Pancreas (tissue), 10 donors: Measurements from ENCODE around the gene FAM163B. TPM values are rescaled to one million over a fixed set of nuclear protein-coding genes. Genes with fewer than 3 reads are reported as not detected.
"Not testable (repeated sequence)": the region's sequence is repeated elsewhere in the genome, so short reads cannot be mapped to it uniquely, and the experiment has no call there.

Source experiments
- ATAC-seq, 4 donors: fragments of 200-7000 bp; cut with Tn5 transposase; one replicate each; pipeline versions ENCODE4 v1.8.0 to v1.9.1; 2020; ENCODE audit warnings: mild to moderate bottlenecking in 4 of 4, moderate library complexity in 4 of 4
- DNase-seq, 6 donors: peaks; one replicate each; pipeline ENCODE4 v3.0.0-alpha.2; 2020
- FAIRE-seq: peaks from 2 replicates; lab custom pipeline; 2012; peaks lifted over from hg19 to GRCh38; lab: Jason Lieb, UNC
- H3K27ac ChIP-seq, 4 donors: fragments of 200-600 bp; sonication (generic); 1 replicate in 3 of 4; 2 replicates in 1 of 4; pipeline versions ENCODE4 v1.5.0 to v1.8.0; 2020
- H3K27me3 ChIP-seq, 4 donors: fragments of 200-600 bp; one replicate each; pipeline ENCODE4 v1.8.0; 2021
- H3K36me3 ChIP-seq, 3 donors: fragments of 200-600 bp; sonication (generic) in 1 of 3; one replicate each; pipeline versions ENCODE4 v1.5.0 to v1.8.0; 2020 to 2021
- H3K4me1 ChIP-seq, 3 donors: fragments of 200-600 bp; one replicate each; pipeline ENCODE4 v1.8.0; 2021
- H3K4me3 ChIP-seq, 4 donors: fragments of 200-600 bp; sonication (generic) in 2 of 4; one replicate each; pipeline versions ENCODE4 v1.5.0 to v1.8.0; 2020 to 2021
- H3K9me3 ChIP-seq, 4 donors: fragments of 200-600 bp; one replicate each; pipeline ENCODE4 v1.8.0; 2021
- CTCF ChIP-seq, 4 donors: fragments of 200-600 bp; sonication (generic) in 3 of 4; IDR thresholded peaks; one replicate each; pipeline versions ENCODE4 v1.5.0 to v1.8.0; 2021; ENCODE audit warnings: antibody characterized with exemption in 4 of 4
- WGBS, 2 donors: extraction: QIAGEN DNeasy Blood & Tissue Kit; methylation state at CpG; one replicate each; pipeline ENCODE4 v1.1.7; 2013; 5-methylcytosine and 5-hydroxymethylcytosine counted together
- intact Hi-C, 3 donors: fragments of 100-400 bp; cut with DNase I; formaldehyde crosslinking; loops; one replicate each; pipeline versions ENCODE4 v1.11.1 to v1.14.2; 2022
- polyA plus RNA-seq, 2 donors: library from polyadenylated mRNA; stranded (reverse); fragments of 200-250 nt; gene quantifications; one replicate each; pipeline ENCODE4 v1.2.3, GENCODE V29; 2013
- total RNA-seq, 6 donors: library from RNA; stranded (reverse); fragmentation: NEBNext Ultra II Directional in 4 of 6; extraction: Animal tissue kit (Norgen Biotek cat#: 25700) in 4 of 6; gene quantifications; one replicate each; pipeline versions ENCODE4 v1.2.1 to v1.2.4, GENCODE V29; 2021 to 2023
- donor health status: healthy with polysubstance abuse.
- donor health status: DM: no; HTN: no; CAD: no; lungs with moderate emphysema.
- donor health status: DM: no; HTN: no; CAD: no.
- donor health status: control.
- donor health status: control.
- donor health status: Bipolar disorder and iron deficiency.
- donor health status: DM: yes; HTN: yes; CAD: no.
- donor health status: DM: no; HTN: no; CAD: no.
- donor health status: DM: no; HTN: no; CAD: no.
- donor health status: DM: yes; HTN: yes; CAD: no.

The FAM163B gene
- total and polyA plus RNA-seq, 8 donors, result not detected

- Histone ChIP-seq H3K36me3 (no peaks in the 10 kb centered on the region), H3K27me3 (no peaks in the 10 kb centered on the region), H3K27ac (no peak overlapping the region), H3K9me3 (no peaks in the 10 kb centered on the region), H3K4me1 (no peaks in the 10 kb centered on the region), H3K4me3 (no peak overlapping the region)
- DNase-seq (peak in 1 of 6 donors; percentile 61), ATAC-seq (no peak), FAIRE-seq (no peak)
- 77 to 82% methylated on average over 23 of the region's 23 CpGs for WGBS, 2 donors
- no peak for TF ChIP-seq CTCF (IDR thresholded peaks at IDR 0.05)
- intact Hi-C loops, result no loop called here
Measured at GRCh38 chr9:133629221-133630110, 20.3 kb upstream of the FAM163B start.

- H3K36me3 ChIP-seq, result no peaks in the 10 kb centered on the region
- no peaks in the 10 kb centered on the region for H3K9me3 ChIP-seq
- 65 to 69% methylated on average over 8 of the region's 8 CpGs for WGBS, 2 donors
- no peak for TF ChIP-seq CTCF (IDR thresholded peaks at IDR 0.05)
- intact Hi-C loops, result no loop called here
- H3K4me1 ChIP-seq, result no peaks in the 10 kb centered on the region
- DNase-seq (no peak), ATAC-seq (no peak), FAIRE-seq (no peak)
- no peaks in the 10 kb centered on the region for H3K27me3 ChIP-seq
- no peak overlapping the region for H3K27ac ChIP-seq
- no peak overlapping the region for H3K4me3 ChIP-seq
Measured at GRCh38 chr9:133628766-133629165, 19.6 kb upstream of the FAM163B start.

GRCh38 chr9:133627341-133627740, 18.2 kb upstream of the FAM163B start:
- no peaks in the 10 kb centered on the region for H3K9me3 ChIP-seq
- WGBS, 2 donors, result 67 to 75% methylated on average over 3 of the region's 3 CpGs
- TF ChIP-seq CTCF (IDR thresholded peaks at IDR 0.05), result no peak
- intact Hi-C loops, result no loop called here
- no peaks in the 10 kb centered on the region for H3K4me1 ChIP-seq
- ATAC-seq (no peak), DNase-seq (no peak), FAIRE-seq (no peak)
- H3K27ac ChIP-seq, result no peak overlapping the region
- H3K27me3 ChIP-seq, result no peaks in the 10 kb centered on the region
- no peak overlapping the region for H3K4me3 ChIP-seq
- H3K36me3 ChIP-seq, result no peaks in the 10 kb centered on the region

GRCh38 chr9:133626008-133626407, 16.8 kb upstream of the FAM163B start:
- intact Hi-C loops, H3K4me1 ChIP-seq, FAIRE-seq, H3K9me3 ChIP-seq, H3K4me3 ChIP-seq, H3K27ac ChIP-seq, ATAC-seq, H3K27me3 ChIP-seq, DNase-seq, H3K36me3 ChIP-seq: not testable (repeated sequence)

- Histone ChIP-seq H3K27me3 (no peaks in the 10 kb centered on the region), H3K36me3 (no peaks in the 10 kb centered on the region), H3K9me3 (no peaks in the 10 kb centered on the region), H3K4me1 (no peaks in the 10 kb centered on the region), H3K27ac (no peak overlapping the region), H3K4me3 (no peak overlapping the region)
- FAIRE-seq, result no peak
- no peak for TF ChIP-seq CTCF (IDR thresholded peaks at IDR 0.05)
- no peak for ATAC-seq
- no peak for DNase-seq
- WGBS, 2 donors, result 35 to 65% methylated on average over 5 of the region's 5 CpGs
- intact Hi-C loops, result no loop called here
Measured at GRCh38 chr9:133622555-133622954, 13.4 kb upstream of the FAM163B start.
